A549 (cell line): Measurements from ENCODE around the gene POU3F3.

ENCODE experiments used
- NR3C1 ChIP-seq: fragments of >200 bp; sonication (Bioruptor Twin); formaldehyde crosslinking; IDR thresholded peaks from 3 replicates; pipeline ENCODE4 v1.6.1; 2017
- POLR2A ChIP-seq: IDR thresholded peaks from 2 replicates; pipeline ENCODE4 v1.6.1; 2012; ENCODE audit warnings: mild to moderate bottlenecking, low read length

- TF ChIP-seq POLR2A (no peak), NR3C1 (no peak)
Observed at GRCh38 chr2:104840893-104841585, 12.9 kb upstream of the POU3F3 start.
